Keratinocyte (primary cell): ENCODE data around the gene MSANTD1. TPM values are rescaled to one million over a fixed set of nuclear protein-coding genes. Genes with fewer than 3 reads are reported as not detected.

Experiments used
- DNase-seq: peaks from one replicate; pipeline ENCODE4 v3.0.0-alpha.2; 2011; ENCODE audit warnings: low read depth, missing footprints, low spot score
- FAIRE-seq: peaks from 2 replicates; lab custom pipeline; 2011; peaks lifted over from hg19 to GRCh38; lab: Jason Lieb, UNC
- H2AFZ ChIP-seq: 2 replicates; pipeline ENCODE4 v1.6.0; 2012; ENCODE audit warnings: low read length, control low read depth, inconsistent platforms; ENCODE audit not compliant: control insufficient read depth
- H3K27ac ChIP-seq: 2 replicates; pipeline ENCODE4 v1.5.1; 2011; ENCODE audit warnings: low read length; ENCODE audit not compliant: control insufficient read depth, insufficient read depth
- H3K27me3 ChIP-seq: 3 replicates; pipeline ENCODE4 v1.6.0; 2011; ENCODE audit warnings: low read length; ENCODE audit not compliant: control insufficient read depth, insufficient read depth; ENCODE audit errors: extremely low read depth
- H3K36me3 ChIP-seq, 2 experiments: 2 replicates in 1 of 2; 3 replicates in 1 of 2; pipeline ENCODE4 v1.5.1; 2011; ENCODE audit warnings: low read length in 2 of 2, mild to moderate bottlenecking in 1 of 2; ENCODE audit not compliant: control insufficient read depth in 2 of 2, insufficient read depth in 2 of 2; ENCODE audit errors: extremely low read depth in 1 of 2
- H3K4me1 ChIP-seq: 3 replicates; pipeline ENCODE4 v1.5.1; 2011; ENCODE audit warnings: low read length; ENCODE audit not compliant: control insufficient read depth, insufficient read depth; ENCODE audit errors: extremely low read depth
- H3K4me2 ChIP-seq: 3 replicates; pipeline ENCODE4 v1.6.0; 2011; ENCODE audit warnings: low read depth, low read length; ENCODE audit not compliant: control insufficient read depth, insufficient read depth; ENCODE audit errors: extremely low read depth
- H3K4me3 ChIP-seq, 3 experiments: fragments of 200-600 bp in 1 of 3; sonication (generic) in 1 of 3; 2 replicates in 2 of 3; 3 replicates in 1 of 3; pipeline ENCODE4 v1.5.1; 2011 to 2016; ENCODE audit warnings: low read length in 3 of 3, mild to moderate bottlenecking in 3 of 3, control low read depth in 2 of 3, inconsistent platforms in 1 of 3, low read depth in 1 of 3, mixed read lengths in 1 of 3, mixed run types in 1 of 3, moderate library complexity in 1 of 3; ENCODE audit not compliant: control insufficient read depth in 2 of 3, insufficient read depth in 2 of 3; ENCODE audit errors: extremely low read depth in 1 of 3
- H3K79me2 ChIP-seq: 2 replicates; pipeline ENCODE4 v1.6.0; 2012; ENCODE audit warnings: low read length; ENCODE audit not compliant: control insufficient read depth, insufficient read depth
- H3K9ac ChIP-seq: 3 replicates; pipeline ENCODE4 v1.6.0; 2011; ENCODE audit warnings: low read length; ENCODE audit not compliant: control insufficient read depth, insufficient read depth; ENCODE audit errors: extremely low read depth
- H3K9me1 ChIP-seq: 3 replicates; pipeline ENCODE4 v1.6.0; 2011; ENCODE audit warnings: low read length; ENCODE audit not compliant: control insufficient read depth, insufficient read depth; ENCODE audit errors: extremely low read depth
- H3K9me3 ChIP-seq: 2 replicates; pipeline ENCODE4 v1.5.1; 2012; ENCODE audit warnings: low read depth, low read length; ENCODE audit not compliant: control insufficient read depth
- H4K20me1 ChIP-seq: 3 replicates; pipeline ENCODE4 v1.6.0; 2011; ENCODE audit warnings: low read length; ENCODE audit not compliant: control insufficient read depth, insufficient read depth; ENCODE audit errors: extremely low read depth
- CTCF ChIP-seq, 3 experiments: IDR thresholded peaks in 1 of 3; conservative IDR thresholded peaks in 1 of 3; optimal IDR thresholded peaks in 1 of 3; 2 replicates in 2 of 3; 3 replicates in 1 of 3; pipeline versions ENCODE3 to v1.5.1; 2011; ENCODE audit warnings: low read length in 3 of 3, mild to moderate bottlenecking in 3 of 3, moderate library complexity in 2 of 3, control low read depth in 1 of 3, inconsistent platforms in 1 of 3; ENCODE audit not compliant: insufficient read depth in 2 of 3; ENCODE audit errors: extremely low read depth in 1 of 3
- EZH2 ChIP-seq: IDR thresholded peaks from one replicate; pipeline ENCODE4 v1.6.1; 2012; ENCODE audit warnings: inconsistent platforms, mild to moderate bottlenecking, low read length, moderate library complexity
- dilution Hi-C: fragments of 300-500 bp; cut with MboI; formaldehyde crosslinking; loops from one replicate; pipeline ENCODE4 v1.7.0; 2020; ENCODE audit warnings: low sequenced_read_pairs; ENCODE audit not compliant: extremely low pct_ligation_motif_present
- polyA plus RNA-seq, 5 experiments: library from polyadenylated mRNA; depleted of rRNA in 3 of 5; stranded (reverse) in 3 of 5; stranded (forward) in 1 of 5; unstranded in 1 of 5; fragments of >200 nt; gene quantifications; 1 replicate in 1 of 5; 2 replicates in 3 of 5; 3 replicates in 1 of 5; pipeline versions ENCODE4 v1.2.1 to v1.2.3, GENCODE V29; 2011 to 2012; ENCODE audit warnings: missing spikeins in 2 of 5, low read depth in 1 of 5, low replicate concordance in 1 of 5

Gene MSANTD1
- polyA plus RNA-seq, 1 donor (not counting 4 experiments of a cell fraction or from before 2014, with no cell fraction given): not detected

GRCh38 chr4:3228881-3229280 is 20.1 kb upstream of the MSANTD1 start:
- Histone ChIP-seq H3K27ac (no peak overlapping the region), H3K9ac (no peak overlapping the region), H3K36me3 (peaks cover 38 to 45% of the 10 kb centered on the region in 2 experiments), H3K27me3 (no peaks in the 10 kb centered on the region), H3K9me1 (no peaks in the 10 kb centered on the region), H4K20me1 (no peaks in the 10 kb centered on the region), H3K4me3 (no peak overlapping the region), H3K9me3 (no peaks in the 10 kb centered on the region), H2AFZ (no peak overlapping the region), H3K4me1 (no peaks in the 10 kb centered on the region), H3K79me2 (no peaks in the 10 kb centered on the region), H3K4me2 (no peak overlapping the region)
- DNase-seq: no peak
- dilution Hi-C loops: no loop called here
- FAIRE-seq: no peak
- TF ChIP-seq EZH2 (no peak), CTCF (optimal IDR thresholded peaks at IDR 0.05 in 1 of 3, IDR thresholded peaks at IDR 0.05 in 1 of 3, conservative IDR thresholded peaks at IDR 0.05 in 1 of 3; ENCODE audit: extremely low read depth in 1 of 3, insufficient read depth in 2 of 3, low read length in 3 of 3) (no peak)

GRCh38 chr4:3229328-3229727 is 19.6 kb upstream of the MSANTD1 start:
- H2AFZ ChIP-seq: no peak overlapping the region
- no peaks in the 10 kb centered on the region for H3K27me3 ChIP-seq
- no peak overlapping the region for H3K9ac ChIP-seq
- H3K36me3 ChIP-seq: peaks cover 38 to 44% of the 10 kb centered on the region in 2 experiments
- no peaks in the 10 kb centered on the region for H3K4me1 ChIP-seq
- DNase-seq (no peak), FAIRE-seq (no peak)
- no peaks in the 10 kb centered on the region for H3K79me2 ChIP-seq
- dilution Hi-C loops: no loop called here
- H3K4me2 ChIP-seq: no peak overlapping the region
- TF ChIP-seq EZH2 (no peak), CTCF (optimal IDR thresholded peaks at IDR 0.05 in 1 of 3, IDR thresholded peaks at IDR 0.05 in 1 of 3, conservative IDR thresholded peaks at IDR 0.05 in 1 of 3; ENCODE audit: extremely low read depth in 1 of 3, insufficient read depth in 2 of 3, low read length in 3 of 3) (no peak)
- H3K27ac ChIP-seq: no peak overlapping the region
- H3K9me3 ChIP-seq: no peaks in the 10 kb centered on the region
- H4K20me1 ChIP-seq: no peaks in the 10 kb centered on the region
- H3K9me1 ChIP-seq: no peaks in the 10 kb centered on the region
- no peak overlapping the region for H3K4me3 ChIP-seq
